GM19395 (cell line): ENCODE measurements around the gene LATS1.
"Not testable (repeated sequence)": the region's sequence is repeated elsewhere in the genome, so short reads cannot be mapped to it uniquely, and the experiment has no call there.

Experiments used
- ATAC-seq: cut with Tn5 transposase; IDR thresholded peaks from one replicate; pipeline ENCODE4 v1.9.1; 2021; ENCODE audit warnings: mild to moderate bottlenecking, moderate library complexity; ENCODE audit not compliant: unreplicated experiment

Gene LATS1

GRCh38 chr6:149717588-149718458, at the start of gene LATS1:
LATS1 (minus strand) TSS chr6:149718101; CDS start chr6:149702126, 15,975 bp downstream.
- ATAC-seq, result peak; percentile 87

GRCh38 chr6:149766156-149766769, 48.4 kb upstream of the LATS1 start:
- ATAC-seq, result no peak

- ATAC-seq, result no peak
These were observed 46.0 kb upstream of the LATS1 start for GRCh38 chr6:149763866-149764265.

- ATAC-seq, result peak; percentile 98
These were observed 43.5 kb upstream of the LATS1 start for GRCh38 chr6:149761438-149761837.

DNA sequence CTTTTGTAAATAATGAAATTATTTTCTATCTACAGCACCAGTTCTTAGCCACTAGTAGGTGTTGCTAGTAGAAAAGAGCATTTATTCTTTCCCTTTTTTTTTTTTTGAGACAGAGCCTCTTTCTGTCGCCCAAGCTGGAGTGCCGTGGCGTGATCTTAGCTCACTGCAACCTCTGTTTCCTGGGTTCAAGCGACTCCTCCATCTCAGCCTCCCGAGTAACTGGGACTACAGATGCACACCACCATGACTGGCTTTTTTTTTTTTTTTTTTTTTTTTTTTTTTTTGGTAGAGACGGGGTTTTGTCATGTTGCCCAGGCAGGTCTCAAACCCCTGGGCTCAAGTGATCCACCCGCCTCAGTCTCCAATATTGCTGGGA, 38.3 kb upstream of the LATS1 start:
- no peak for ATAC-seq

DNA sequence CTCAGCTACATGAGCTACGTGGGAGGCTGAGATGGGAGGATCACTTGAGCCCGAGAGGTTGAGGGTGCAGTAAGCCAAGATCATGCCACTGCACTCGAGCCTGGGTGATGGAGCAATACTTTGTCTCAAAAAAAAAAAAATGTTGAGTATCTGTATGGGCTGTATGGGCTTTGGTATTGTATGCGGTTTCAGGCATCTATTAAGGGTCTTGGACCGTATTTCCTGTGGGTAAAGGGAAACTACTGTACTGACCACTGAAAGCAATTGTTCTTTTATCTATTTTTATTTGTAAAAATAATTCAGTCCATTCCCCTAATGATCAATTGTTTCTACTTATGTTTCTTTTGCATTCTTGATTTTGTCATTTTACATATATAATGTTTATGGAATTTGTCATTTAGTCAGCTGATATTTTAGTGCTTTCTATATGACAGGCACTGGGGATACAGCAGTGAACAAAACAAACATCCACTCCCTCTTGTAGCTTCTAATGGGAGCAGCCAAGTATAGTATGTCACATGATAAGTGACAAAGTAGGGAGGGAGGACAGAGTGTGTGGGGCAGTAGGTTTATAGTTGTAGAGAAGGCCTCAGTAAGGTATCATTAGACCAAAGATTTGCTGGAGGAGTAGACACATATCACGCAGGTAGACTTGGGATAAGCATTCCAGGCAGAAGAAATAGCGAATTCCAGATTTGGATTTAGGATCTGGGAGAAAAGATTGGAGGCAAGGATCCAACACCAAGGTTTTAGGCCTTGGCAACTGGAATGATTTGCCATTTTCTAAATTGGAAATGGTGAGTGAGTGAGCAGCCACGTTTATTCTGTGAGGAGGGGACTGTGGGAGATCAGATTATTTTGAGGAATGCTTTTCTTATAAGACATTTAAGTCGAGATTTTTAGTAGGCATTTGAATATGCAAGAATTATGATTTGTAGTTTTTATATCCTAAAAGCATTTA, 37.7 kb upstream of the LATS1 start:
- peak; percentile 88 for ATAC-seq

- no peak for ATAC-seq
These were observed 36.6 kb upstream of the LATS1 start for GRCh38 chr6:149754548-149754947.

- ATAC-seq, result not testable (repeated sequence)
These were observed 35.4 kb upstream of the LATS1 start for GRCh38 chr6:149753374-149753637.

DNA sequence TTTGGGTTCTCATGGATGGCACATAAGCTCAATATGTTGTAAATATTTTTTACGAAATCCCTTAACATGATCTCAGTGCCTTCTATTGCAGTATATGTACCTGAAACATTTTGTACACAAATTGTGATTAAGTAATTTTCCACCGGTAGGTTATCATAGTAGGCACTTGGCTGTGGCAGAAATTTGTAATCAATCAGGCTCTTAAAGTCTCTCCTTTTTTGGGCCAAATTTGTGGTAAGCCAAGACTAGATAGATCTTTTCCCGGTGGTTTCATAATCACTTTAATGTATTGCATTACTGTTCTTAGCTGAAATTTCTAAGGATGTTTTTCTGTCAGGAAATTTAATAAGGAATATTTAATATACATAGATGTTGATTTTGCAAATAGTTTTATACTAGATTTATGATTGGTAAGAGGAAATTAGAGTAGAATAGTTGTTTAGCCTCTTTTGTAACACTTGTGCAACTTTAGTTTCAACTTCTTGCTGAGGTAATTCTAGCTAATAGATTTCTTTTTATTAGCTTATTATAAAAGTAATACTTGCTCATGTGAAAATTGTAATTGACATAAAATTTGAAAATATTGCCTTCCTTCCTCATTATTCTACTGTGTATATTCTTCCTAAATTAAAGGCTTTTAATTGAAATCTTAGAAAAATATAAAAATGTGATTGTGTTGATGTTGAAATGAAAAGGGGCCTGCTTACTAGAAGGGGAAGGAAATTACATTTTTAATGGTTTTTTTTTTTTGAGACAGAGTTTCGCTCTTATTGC, 34.9 kb upstream of the LATS1 start:
- ATAC-seq, result no peak

DNA sequence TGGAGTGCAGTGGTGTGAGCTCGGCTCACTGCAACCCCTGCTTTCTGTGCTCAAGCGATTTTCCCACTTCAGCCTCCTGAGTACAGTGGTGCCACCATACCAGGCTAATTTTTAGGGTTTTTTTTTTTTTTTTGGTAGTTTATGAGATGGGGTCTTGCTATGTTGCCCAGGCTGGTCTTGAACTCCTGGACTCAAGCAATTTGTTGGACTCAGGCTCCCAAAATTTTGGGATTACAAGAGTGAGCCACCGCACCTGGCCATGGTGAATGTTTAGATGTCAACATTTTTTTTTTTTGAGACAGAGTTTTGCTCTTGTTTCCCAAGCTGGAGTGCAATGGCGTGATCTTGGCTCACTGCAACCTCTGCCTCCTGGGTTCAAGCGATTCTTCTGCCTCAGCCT, 34.0 kb upstream of the LATS1 start:
- ATAC-seq, result not testable (repeated sequence)

DNA sequence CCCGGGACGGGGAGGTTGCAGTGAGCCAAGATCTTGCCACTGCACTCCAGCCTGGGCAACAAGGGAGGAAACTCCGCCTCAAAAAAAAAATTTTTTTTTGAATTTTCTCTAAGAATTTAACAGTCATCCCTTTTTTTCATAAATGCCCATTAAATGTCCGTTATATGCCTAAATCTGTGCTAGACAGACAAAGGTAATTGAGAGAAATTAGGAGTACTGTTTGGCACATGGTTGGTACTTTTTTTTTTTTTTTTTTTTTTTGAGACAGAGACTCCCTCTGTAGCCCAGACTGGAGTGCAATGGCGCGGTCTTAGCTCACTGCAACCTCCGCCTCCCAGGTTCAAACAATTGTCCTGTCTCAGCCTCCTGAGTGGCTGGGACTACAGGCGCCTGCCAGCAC, 33.3 kb upstream of the LATS1 start:
- ATAC-seq, result no peak

DNA sequence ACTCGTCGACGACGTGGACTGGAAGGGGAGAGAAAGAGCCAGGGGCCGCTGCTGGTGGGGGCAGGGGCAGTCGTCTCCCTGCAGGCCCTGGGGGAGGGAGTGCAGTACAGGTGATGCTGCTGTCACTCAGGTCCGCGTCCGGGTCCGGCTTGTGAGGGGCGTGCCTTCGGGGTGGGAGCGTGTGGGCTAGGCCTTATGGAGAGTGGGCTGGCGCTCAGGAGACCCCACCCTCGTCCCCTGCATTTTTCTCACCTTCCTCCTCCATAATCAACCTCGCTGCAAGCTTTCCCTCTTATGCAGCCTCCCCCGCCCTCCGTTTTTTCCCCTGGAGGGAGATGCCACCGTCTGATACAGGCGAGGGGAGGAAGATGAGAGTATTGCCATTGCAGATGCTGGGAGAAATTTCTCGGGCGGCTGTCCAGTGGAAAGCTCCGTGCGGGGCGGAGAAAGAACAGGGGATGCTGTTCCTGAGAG, 32.3 kb upstream of the LATS1 start:
- ATAC-seq, result peak; percentile 45

GRCh38 chr6:149749594-149750135, 31.8 kb upstream of the LATS1 start, which contains the start of gene PCMT1:
PCMT1 (plus strand) TSS chr6:149749741; CDS start chr6:149749902, 161 bp downstream.
- ATAC-seq, result peak; percentile 82

GRCh38 chr6:149749082-149749593, 31.2 kb upstream of the LATS1 start:
- not testable (repeated sequence) for ATAC-seq

GRCh38 chr6:149746147-149746946, 28.4 kb upstream of the LATS1 start, which contains the start of gene NUP43:
NUP43 (minus strand) TSS chr6:149746529; CDS start chr6:149746495, 34 bp downstream.
- ATAC-seq, result peak; percentile 63

DNA sequence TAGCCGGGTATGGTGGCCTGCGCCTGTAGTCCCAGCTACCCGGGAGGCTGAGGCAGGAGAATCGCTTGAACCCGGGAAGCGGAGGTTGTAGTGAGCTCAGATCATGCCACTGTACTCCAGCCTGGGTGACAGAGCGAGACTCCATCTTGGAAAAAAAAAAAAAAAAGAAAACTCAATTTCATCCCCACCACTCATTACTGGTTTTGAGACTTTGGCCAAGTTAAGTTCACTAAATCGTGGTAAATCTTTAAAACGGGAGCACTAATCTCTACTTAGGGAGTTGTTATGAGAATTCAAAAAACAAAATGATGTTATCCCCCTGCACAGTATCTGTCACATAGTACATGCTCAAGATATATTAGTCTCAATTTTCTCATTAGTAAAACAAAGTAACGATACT, 27.4 kb upstream of the LATS1 start:
- not testable (repeated sequence) for ATAC-seq

GRCh38 chr6:149734915-149735314, 17.0 kb upstream of the LATS1 start:
- ATAC-seq, result no peak

GRCh38 chr6:149733089-149733720, 15.3 kb upstream of the LATS1 start:
- ATAC-seq, result no peak
